DMS79 treated with DMSO at 0.1 percent for 48 hours (cell line): Measurements from ENCODE around the gene DDT.
"Not testable (repeated sequence)": the region's sequence is repeated elsewhere in the genome, so short reads cannot be mapped to it uniquely, and the experiment has no call there.

Experiments
- DNase-seq: peaks from one replicate; lab custom pipeline; 2025; lab: John Stamatoyannopoulos, UW

Gene DDT

GRCh38 chr22:23952794-23953405 is 21.3 kb downstream of the DDT start:
- DNase-seq: not testable (repeated sequence)

GRCh38 chr22:23951383-23951782 is 22.9 kb downstream of the DDT start:
- DNase-seq: not testable (repeated sequence)

- not testable (repeated sequence) for DNase-seq
Measured at GRCh38 chr22:23949764-23950163, 24.5 kb downstream of the DDT start.

- not testable (repeated sequence) for DNase-seq
Measured at GRCh38 chr22:23947391-23947790, 26.9 kb downstream of the DDT start.

GRCh38 chr22:23940166-23940565 is 34.1 kb downstream of the DDT start:
- not testable (repeated sequence) for DNase-seq

GRCh38 chr22:23939017-23939357 is 35.3 kb downstream of the DDT start:
- no peak for DNase-seq

- DNase-seq: no peak
Measured at GRCh38 chr22:23938328-23939016, 35.8 kb downstream of the DDT start.

GRCh38 chr22:23926561-23926960 is 47.7 kb downstream of the DDT start:
- no peak for DNase-seq

GRCh38 chr22:23925020-23925606 is 49.1 kb downstream of the DDT start:
- no peak for DNase-seq

- no peak for DNase-seq
Measured at GRCh38 chr22:23922921-23923320, 51.3 kb downstream of the DDT start.

GRCh38 chr22:23921586-23922201 is 52.5 kb downstream of the DDT start:
- not testable (repeated sequence) for DNase-seq
